ENCODE results near the gene TRPM4.

DNA sequence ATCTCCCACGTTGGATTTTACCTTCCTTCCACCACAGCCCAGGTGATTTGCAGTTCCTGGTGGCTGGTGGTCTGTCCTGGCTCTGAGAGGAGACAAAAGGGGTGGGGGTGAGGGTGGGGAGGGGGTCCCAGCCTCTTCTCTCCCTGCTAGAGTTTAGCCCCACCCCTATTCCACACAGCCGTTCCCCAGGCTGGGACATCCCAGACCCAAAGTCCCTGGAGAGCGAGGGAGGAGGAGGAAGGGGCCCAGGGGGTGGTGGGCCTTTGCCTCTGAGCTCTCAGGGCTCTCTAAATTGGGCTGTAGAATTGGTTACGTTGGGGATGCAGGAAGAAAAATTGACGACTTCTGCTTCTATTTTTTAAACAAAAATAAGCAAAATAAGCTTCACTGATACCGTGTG is 85.5 kb downstream of the TRPM4 start:
- TF ChIP-seq POLR2A (IDR thresholded peaks at IDR 0.05): no peak
- TF ChIP-seq, protein P1, sequence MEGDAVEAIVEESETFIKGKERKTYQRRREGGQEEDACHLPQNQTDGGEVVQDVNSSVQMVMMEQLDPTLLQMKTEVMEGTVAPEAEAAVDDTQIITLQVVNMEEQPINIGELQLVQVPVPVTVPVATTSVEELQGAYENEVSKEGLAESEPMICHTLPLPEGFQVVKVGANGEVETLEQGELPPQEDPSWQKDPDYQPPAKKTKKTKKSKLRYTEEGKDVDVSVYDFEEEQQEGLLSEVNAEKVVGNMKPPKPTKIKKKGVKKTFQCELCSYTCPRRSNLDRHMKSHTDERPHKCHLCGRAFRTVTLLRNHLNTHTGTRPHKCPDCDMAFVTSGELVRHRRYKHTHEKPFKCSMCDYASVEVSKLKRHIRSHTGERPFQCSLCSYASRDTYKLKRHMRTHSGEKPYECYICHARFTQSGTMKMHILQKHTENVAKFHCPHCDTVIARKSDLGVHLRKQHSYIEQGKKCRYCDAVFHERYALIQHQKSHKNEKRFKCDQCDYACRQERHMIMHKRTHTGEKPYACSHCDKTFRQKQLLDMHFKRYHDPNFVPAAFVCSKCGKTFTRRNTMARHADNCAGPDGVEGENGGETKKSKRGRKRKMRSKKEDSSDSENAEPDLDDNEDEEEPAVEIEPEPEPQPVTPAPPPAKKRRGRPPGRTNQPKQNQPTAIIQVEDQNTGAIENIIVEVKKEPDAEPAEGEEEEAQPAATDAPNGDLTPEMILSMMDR (IDR thresholded peaks at IDR 0.05): no peak
